Gastroesophageal sphincter (tissue), 4 donors: Measurements from ENCODE around the gene SLC13A4. TPM values are rescaled to one million over a fixed set of nuclear protein-coding genes. Genes with fewer than 3 reads are reported as not detected.
"Not testable (repeated sequence)": the region's sequence is repeated elsewhere in the genome, so short reads cannot be mapped to it uniquely, and the experiment has no call there.

Experiments
- ATAC-seq: fragments of 150-250 bp; one replicate; pipeline ENCODE4 v1.9.1; 2016; ENCODE audit warnings: mild to moderate bottlenecking, moderate library complexity
- H3K27ac ChIP-seq, 4 donors: fragments of 200-600 bp; sonication (generic) in 3 of 4; 1 replicate in 3 of 4; 2 replicates in 1 of 4; pipeline ENCODE4 v1.5.1; 2016 to 2019
- H3K27me3 ChIP-seq: fragments of 200-600 bp; sonication (generic); one replicate; pipeline ENCODE4 v1.5.1; 2019
- H3K36me3 ChIP-seq, 2 donors: fragments of 200-600 bp; sonication (generic); one replicate each; pipeline ENCODE4 v1.5.1; 2019; ENCODE audit warnings: control low read depth in 1 of 2
- H3K4me1 ChIP-seq, 3 donors: fragments of 200-600 bp; sonication (generic); 1 replicate in 2 of 3; 2 replicates in 1 of 3; pipeline ENCODE4 v1.5.1; 2016 to 2019; ENCODE audit warnings: control low read depth in 2 of 3
- H3K4me3 ChIP-seq, 2 donors: fragments of 200-600 bp; sonication (generic); one replicate each; pipeline ENCODE4 v1.5.1; 2019; ENCODE audit warnings: mild to moderate bottlenecking in 1 of 2, moderate library complexity in 1 of 2
- H3K9me3 ChIP-seq, 3 donors: fragments of 200-600 bp; sonication (generic); one replicate each; pipeline ENCODE4 v1.5.1; 2017 to 2019; ENCODE audit warnings: control low read depth in 2 of 3
- CTCF ChIP-seq, 4 experiments: fragments of 200-600 bp in 2 of 4; fragments of 450-650 bp in 2 of 4; sonication (generic) in 1 of 4; IDR thresholded peaks; one replicate each; pipeline ENCODE4 v1.5.1; 2017 to 2019; ENCODE audit warnings: antibody characterized with exemption in 4 of 4, mild to moderate bottlenecking in 2 of 4, moderate library complexity in 2 of 4
- EP300 ChIP-seq: sonication (generic); formaldehyde crosslinking; IDR thresholded peaks from one replicate; pipeline ENCODE4 v1.6.1; 2017; ENCODE audit warnings: antibody characterized with exemption, mild to moderate bottlenecking
- POLR2A ChIP-seq, 2 donors: fragments of 450-650 bp; IDR thresholded peaks; one replicate each; pipeline ENCODE4 v1.6.1; 2017; ENCODE audit warnings: antibody characterized with exemption in 2 of 2, mild to moderate bottlenecking in 2 of 2, moderate library complexity in 1 of 2
- POLR2AphosphoS5 ChIP-seq: sonication (generic); formaldehyde crosslinking; IDR thresholded peaks from one replicate; pipeline ENCODE4 v1.6.1; 2017; ENCODE audit warnings: antibody characterized with exemption
- WGBS, 2 donors: methylation state at CpG; one replicate each; pipeline ENCODE4 v1.1.5; 2018; ENCODE audit warnings: low coverage in 1 of 2; 5-methylcytosine and 5-hydroxymethylcytosine counted together
- total RNA-seq, 4 donors: library from RNA; depleted of rRNA; stranded (reverse); fragments of >200 nt; gene quantifications; one replicate each; pipeline ENCODE4 v1.1.0, GENCODE V29; 2016

The SLC13A4 gene
- total RNA-seq, 4 donors from 2014 or later, result 0.27 to 1.7 TPM; not detected in 2

- Histone ChIP-seq H3K4me1 (peaks cover 5 to 49% (median 10%) of the 10 kb centered on the region in 3 donors), H3K27ac (no peak overlapping the region), H3K9me3 (no peaks in the 10 kb centered on the region), H3K27me3 (no peaks in the 10 kb centered on the region), H3K4me3 (no peak overlapping the region), H3K36me3 (peaks cover 0 to 35% of the 10 kb centered on the region in 2 donors)
- 28 to 32% methylated on average over 2 to 3 of the region's 3 CpGs for WGBS, 2 donors
- no peak for TF ChIP-seq POLR2AphosphoS5
- TF ChIP-seq CTCF (IDR thresholded peaks at IDR 0.05), result peak; percentile 60 to 80 (median 73)
- TF ChIP-seq EP300, result no peak
- no peak for TF ChIP-seq POLR2A (IDR thresholded peaks at IDR 0.05)
- ATAC-seq, result peak; percentile 63
Measured at GRCh38 chr7:135672560-135673359, 55.2 kb downstream of the SLC13A4 start.

GRCh38 chr7:135670179-135670578 lies 57.8 kb downstream of the SLC13A4 start:
- Histone ChIP-seq H3K36me3 (peaks cover 0 to 23% of the 10 kb centered on the region in 2 donors), H3K9me3 (no peaks in the 10 kb centered on the region), H3K27me3 (no peaks in the 10 kb centered on the region), H3K4me3 (no peak overlapping the region), H3K4me1 (peaks cover 5 to 59% (median 10%) of the 10 kb centered on the region in 3 donors), H3K27ac (no peak overlapping the region)
- WGBS, 2 donors, result 14 to 29% methylated on average over 1 of the region's 1 CpG
- ATAC-seq, result no peak
- TF ChIP-seq POLR2A (IDR thresholded peaks at IDR 0.05) (no peak), EP300 (no peak), POLR2AphosphoS5 (no peak), CTCF (IDR thresholded peaks at IDR 0.05) (no peak)

GRCh38 chr7:135669774-135670173 lies 58.2 kb downstream of the SLC13A4 start:
- no peaks in the 10 kb centered on the region for H3K9me3 ChIP-seq
- ATAC-seq, result no peak
- H3K4me1 ChIP-seq, result peaks cover 5 to 63% (median 10%) of the 10 kb centered on the region in 3 donors
- 60% methylated on average over 1 of the region's 1 CpG; no CpG with 5 or more reads in 1 of the 2 donors for WGBS, 2 donors
- H3K4me3 ChIP-seq, result no peak overlapping the region
- no peak overlapping the region for H3K27ac ChIP-seq
- H3K36me3 ChIP-seq, result peaks cover 0 to 19% of the 10 kb centered on the region in 2 donors
- TF ChIP-seq EP300, result no peak
- TF ChIP-seq CTCF (IDR thresholded peaks at IDR 0.05), result no peak
- no peak for TF ChIP-seq POLR2A (IDR thresholded peaks at IDR 0.05)
- no peak for TF ChIP-seq POLR2AphosphoS5
- H3K27me3 ChIP-seq, result no peaks in the 10 kb centered on the region

- H3K4me1 ChIP-seq, result peaks cover 6 to 71% (median 10%) of the 10 kb centered on the region in 3 donors
- H3K4me3 ChIP-seq, H3K9me3 ChIP-seq, H3K27me3 ChIP-seq, H3K27ac ChIP-seq, ATAC-seq: not testable (repeated sequence)
- 63 to 66% methylated on average over 5 to 6 of the region's 6 CpGs for WGBS, 2 donors
- H3K36me3 ChIP-seq, result peaks cover 0 to 11% of the 10 kb centered on the region in 2 donors
Measured at GRCh38 chr7:135668852-135669395, 59.1 kb downstream of the SLC13A4 start.

GRCh38 chr7:135667626-135668025 lies 60.4 kb downstream of the SLC13A4 start:
- H3K4me1 ChIP-seq, result peaks cover 5 to 70% (median 7%) of the 10 kb centered on the region in 3 donors
- H3K36me3 ChIP-seq, result not testable (repeated sequence)
- 100% methylated on average over 1 of the region's 1 CpG for WGBS, 2 donors

GRCh38 chr7:135666846-135667245 lies 61.1 kb downstream of the SLC13A4 start:
- H3K27ac ChIP-seq, result no peak overlapping the region
- H3K9me3 ChIP-seq, result no peaks in the 10 kb centered on the region
- no peaks in the 10 kb centered on the region for H3K27me3 ChIP-seq
- no peak for TF ChIP-seq CTCF (IDR thresholded peaks at IDR 0.05)
- TF ChIP-seq POLR2A (IDR thresholded peaks at IDR 0.05), result no peak
- no peak for TF ChIP-seq EP300
- TF ChIP-seq POLR2AphosphoS5, result no peak
- peaks cover 5 to 65% (median 7%) of the 10 kb centered on the region in 3 donors for H3K4me1 ChIP-seq
- WGBS, 2 donors, result 68 to 73% methylated on average over 6 of the region's 6 CpGs
- peaks cover 0 to 6% of the 10 kb centered on the region in 2 donors for H3K36me3 ChIP-seq
- no peak for ATAC-seq
- no peak overlapping the region for H3K4me3 ChIP-seq

More at GRCh38 chr7:135667626-135668025, 60.4 kb downstream of the SLC13A4 start:
- not testable (repeated sequence) for ATAC-seq, H3K27me3 ChIP-seq, H3K9me3 ChIP-seq, H3K27ac ChIP-seq, H3K4me3 ChIP-seq
